Gastrocnemius medialis (tissue), 4 donors: ENCODE data around the gene RESP18. TPM values are rescaled to one million over a fixed set of nuclear protein-coding genes. Genes with fewer than 3 reads are reported as not detected.
A peak's percentile ranks its signal among the peaks of the same experiment; 100 is the strongest.

Source experiments
- ATAC-seq, 2 donors: fragments of 150-250 bp; one replicate each; pipeline ENCODE4 v1.9.1; 2016
- DNase-seq, 2 donors: peaks; one replicate each; pipeline ENCODE4 v3.0.0-alpha.2; 2019
- H3K27ac ChIP-seq, 4 donors: fragments of 200-600 bp; sonication (generic); 1 replicate in 1 of 4; 2 replicates in 3 of 4; pipeline ENCODE4 v1.5.1; 2016 to 2018; ENCODE audit warnings: mild to moderate bottlenecking in 2 of 4, moderate library complexity in 1 of 4
- H3K27me3 ChIP-seq, 3 donors: fragments of 200-600 bp; sonication (generic) in 2 of 3; 1 replicate in 1 of 3; 2 replicates in 2 of 3; pipeline versions ENCODE4 v1.5.1 to v1.6.0; 2016 to 2019; ENCODE audit warnings: mild to moderate bottlenecking in 1 of 3, moderate library complexity in 1 of 3
- H3K36me3 ChIP-seq, 2 donors: fragments of 200-600 bp; sonication (generic) in 1 of 2; one replicate each; pipeline ENCODE4 v1.5.1; 2017 to 2018
- H3K4me1 ChIP-seq, 2 donors: fragments of 200-600 bp; sonication (generic) in 1 of 2; one replicate each; pipeline ENCODE4 v1.5.1; 2016 to 2017; ENCODE audit warnings: mild to moderate bottlenecking in 2 of 2
- H3K4me3 ChIP-seq, 4 donors: fragments of 200-600 bp; sonication (generic) in 3 of 4; 1 replicate in 1 of 4; 2 replicates in 3 of 4; pipeline ENCODE4 v1.5.1; 2016 to 2019; ENCODE audit warnings: mild to moderate bottlenecking in 2 of 4
- H3K9me3 ChIP-seq, 3 donors: fragments of 200-600 bp; sonication (generic) in 2 of 3; 1 replicate in 1 of 3; 2 replicates in 2 of 3; pipeline ENCODE4 v1.5.1; 2016 to 2019
- CTCF ChIP-seq, 5 experiments: fragments of 450-650 bp in 3 of 5; fragments of 200-600 bp in 2 of 5; sonication (generic) in 2 of 5; IDR thresholded peaks in 4 of 5; conservative IDR thresholded peaks in 1 of 5; 1 replicate in 4 of 5; 2 replicates in 1 of 5; pipeline ENCODE4 v1.5.1; 2016 to 2019; ENCODE audit warnings: antibody characterized with exemption in 5 of 5, mild to moderate bottlenecking in 3 of 5, moderate library complexity in 3 of 5
- POLR2A ChIP-seq, 2 donors: fragments of 450-650 bp; IDR thresholded peaks; one replicate each; pipeline ENCODE4 v1.6.1; 2017; ENCODE audit warnings: antibody characterized with exemption in 2 of 2, mild to moderate bottlenecking in 2 of 2, moderate library complexity in 2 of 2
- in situ Hi-C, 4 donors: fragments of 200-750 bp; cut with MboI; loops; one replicate each; pipeline versions ENCODE4 v1.15.0 to v1.8.0; 2017; ENCODE audit warnings: low sequenced_read_pairs in 4 of 4
- intact Hi-C: fragments of 100-400 bp; cut with DNase I; formaldehyde crosslinking; loops from one replicate; pipeline ENCODE4 v1.15.1; 2023; ENCODE audit warnings: low total_unique reads
- microRNA counts, 2 donors: library from miRNA; unstranded; fragments of <30 nt; microRNA quantifications; one replicate each; lab custom pipeline; 2016
- microRNA-seq, 2 donors: library from miRNA; unstranded; fragments of <30 nt; microRNA quantifications; one replicate each; pipeline ENCODE4, GENCODE V29; 2016; ENCODE audit warnings: borderline replicate concordance in 2 of 2
- total RNA-seq, 4 donors: library from RNA; depleted of rRNA; stranded (reverse); fragments of >200 nt; gene quantifications; one replicate each; pipeline versions ENCODE4 v1.1.0 to v1.2.3, GENCODE V29; 2016

RESP18 gene
- total RNA-seq, 4 donors from 2014 or later, result not detected

- Histone ChIP-seq H3K9me3 (no peaks in the 10 kb centered on the region), H3K4me1 (peaks cover 32 to 35% of the 10 kb centered on the region in 2 donors), H3K36me3 (peaks cover 0 to 23% of the 10 kb centered on the region in 2 donors), H3K27me3 (no peaks in the 10 kb centered on the region), H3K27ac (peak overlapping the region; percentile 92 to 98 (median 96)), H3K4me3 (peak overlapping the region; percentile 20 to 87 (median 24))
- ATAC-seq (peak; percentile 35 to 50), DNase-seq (peak; percentile 65 to 79)
- in situ Hi-C loops, result loop anchor here in 2 of 4 donors (10.0 to 25.0 kb wide), 3 partner anchors 116 to 259 kb away; partner anchors contain the start of genes CHPF (in 1 of the 2), NHEJ1 (in 1 of the 2), SLC23A3 (in 1 of the 2) and TMEM198 (in 1 of the 2)
- intact Hi-C loops, result loop anchor here (1.0 to 10.0 kb wide), 4 partner anchors 16 to 993 kb away; partner anchors contain the start of gene DNPEP
- TF ChIP-seq POLR2A (IDR thresholded peaks at IDR 0.05) (no peak), CTCF (IDR thresholded peaks at IDR 0.05 in 4 of 5, conservative IDR thresholded peaks at IDR 0.05 in 1 of 5) (peak; percentile 92 to 99 (median 98))
Measured at GRCh38 chr2:219277703-219278654, 54.6 kb downstream of the RESP18 start.

MicroRNA genes within 50 kb of the gene (microRNA counts, 767-probe panel; counts per million panel counts)
- microRNA hsa-miR-153 (lab: Ali Mortazavi, UCI), result 356 to 448 counts per million in 2 donors

Small RNA genes lying within 50 kb of the gene (microRNA-seq; reads per million reads assigned to microRNA genes)
- 0 reads per million in 2 donors for gene MIR153-1

Other genes starting within 250 kb of the RESP18 start
- 10 to 100 TPM; 24.5 to 39.0 (median 26.4) TPM for gene NHEJ1, start 171.9 kb downstream of the RESP18 start, total RNA-seq
- 1 to 10 TPM in 1 of 4 donors, under 1 TPM in 1, not detected in 2; 0.11 to 1.5 TPM for gene SLC23A3, start 162.7 kb downstream of the RESP18 start, total RNA-seq
- gene CNPPD1, start 155.8 kb downstream of the RESP18 start, total RNA-seq, result 100 to 1,000 TPM in 1 of 4 donors, 10 to 100 TPM in 3; 53.5 to 114 (median 55.9) TPM
- gene RETREG2, start 154.5 kb downstream of the RESP18 start, total RNA-seq, result 10 to 100 TPM; 39.8 to 57.2 (median 44.9) TPM
- 10 to 100 TPM; 33.2 to 60.8 (median 41.2) TPM for gene ZFAND2B, start 126.0 kb downstream of the RESP18 start, total RNA-seq
- 10 to 100 TPM; 15.0 to 45.8 (median 31.8) TPM for gene ABCB6, start 113.8 kb downstream of the RESP18 start, total RNA-seq
- gene ATG9A, start 103.1 kb downstream of the RESP18 start, total RNA-seq, result 100 to 1,000 TPM; 111 to 208 (median 176) TPM
- gene ANKZF1, start 102.9 kb downstream of the RESP18 start, total RNA-seq, result 10 to 100 TPM; 13.0 to 23.0 (median 19.1) TPM
- gene GLB1L, start 87.3 kb downstream of the RESP18 start, total RNA-seq, result 1 to 10 TPM; 1.0 to 3.6 (median 1.3) TPM
- 10 to 100 TPM in 3 of 4 donors, 1 to 10 TPM in 1; 4.4 to 19.3 (median 14.2) TPM for gene STK16, start 87.3 kb downstream of the RESP18 start, total RNA-seq
- not detected for gene TUBA4B, start 79.5 kb downstream of the RESP18 start, total RNA-seq
- 100 to 1,000 TPM; 351 to 797 (median 386) TPM for gene TUBA4A, start 78.8 kb downstream of the RESP18 start, total RNA-seq
- 10 to 100 TPM; 58.6 to 76.5 (median 71.8) TPM for gene DNAJB2, start 53.4 kb downstream of the RESP18 start, total RNA-seq
- gene PTPRN, start 23.3 kb downstream of the RESP18 start, total RNA-seq, result not detected
- gene DNPEP, start 55.2 kb upstream of the RESP18 start, total RNA-seq, result 100 to 1,000 TPM in 1 of 4 donors, 10 to 100 TPM in 3; 56.0 to 147 (median 65.3) TPM
- gene DES, start 85.6 kb upstream of the RESP18 start, total RNA-seq, result over 10,000 TPM; 19,008 to 28,635 (median 23,575) TPM
- 100 to 1,000 TPM; 104 to 387 (median 222) TPM for gene SPEG, start 102.1 kb upstream of the RESP18 start, total RNA-seq
- 10 to 100 TPM; 18.0 to 25.8 (median 24.4) TPM for gene GMPPA, start 166.1 kb upstream of the RESP18 start, total RNA-seq
- under 1 TPM in 1 of 4 donors, not detected in 3; 0.11 TPM for gene ASIC4, start 181.7 kb upstream of the RESP18 start, total RNA-seq
- 10 to 100 TPM; 21.0 to 50.5 (median 37.2) TPM for gene CHPF, start 211.1 kb upstream of the RESP18 start, total RNA-seq
- gene TMEM198, start 211.3 kb upstream of the RESP18 start, total RNA-seq, result 1 to 10 TPM in 3 of 4 donors, under 1 TPM in 1; 0.87 to 6.7 (median 3.3) TPM
- gene OBSL1, start 238.8 kb upstream of the RESP18 start, total RNA-seq, result 10 to 100 TPM; 47.9 to 72.9 (median 56.5) TPM
- 1 to 10 TPM in 1 of 4 donors, under 1 TPM in 1, not detected in 2; 0.29 to 3.5 TPM for gene INHA, start 239.6 kb upstream of the RESP18 start, total RNA-seq